Hindlimb muscle (tissue), 1 donor: Measurements from ENCODE around the gene PXDN. TPM values are rescaled to one million over a fixed set of nuclear protein-coding genes. Genes with fewer than 3 reads are reported as not detected.
"Not testable (repeated sequence)": the region's sequence is repeated elsewhere in the genome, so short reads cannot be mapped to it uniquely, and the experiment has no call there.

Experiments used
- DNase-seq: peaks from one replicate; pipeline ENCODE4 v3.0.0-alpha.2; 2013
- polyA plus RNA-seq: library from polyadenylated mRNA; unstranded; fragments of 120-200 nt; gene quantifications from one replicate; pipeline ENCODE4 v1.2.1, GENCODE V29; 2013; ENCODE audit not compliant: insufficient read length

Gene PXDN
- polyA plus RNA-seq, 1 donor, result 140 TPM

DNA sequence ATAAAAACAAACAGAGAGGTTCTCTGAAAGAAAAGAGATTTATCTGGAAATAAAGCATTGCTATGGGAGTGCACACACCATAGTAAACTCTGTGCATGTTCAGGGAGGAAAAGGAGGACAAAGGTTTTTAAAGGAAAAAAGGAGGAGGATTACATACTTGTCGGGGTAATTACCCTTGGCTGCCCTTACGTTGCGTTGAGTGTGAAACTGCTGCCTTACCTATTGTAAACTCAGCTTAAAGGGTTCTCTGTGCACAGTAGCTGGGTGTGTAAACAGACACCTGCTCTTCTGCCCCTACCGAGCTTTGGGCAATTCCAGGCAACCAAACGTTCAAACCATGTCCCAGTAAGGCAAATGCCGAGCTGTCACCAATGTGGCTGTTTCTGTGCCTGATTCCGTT, 29.6 kb upstream of the PXDN start:
- DNase-seq, result no peak

DNA sequence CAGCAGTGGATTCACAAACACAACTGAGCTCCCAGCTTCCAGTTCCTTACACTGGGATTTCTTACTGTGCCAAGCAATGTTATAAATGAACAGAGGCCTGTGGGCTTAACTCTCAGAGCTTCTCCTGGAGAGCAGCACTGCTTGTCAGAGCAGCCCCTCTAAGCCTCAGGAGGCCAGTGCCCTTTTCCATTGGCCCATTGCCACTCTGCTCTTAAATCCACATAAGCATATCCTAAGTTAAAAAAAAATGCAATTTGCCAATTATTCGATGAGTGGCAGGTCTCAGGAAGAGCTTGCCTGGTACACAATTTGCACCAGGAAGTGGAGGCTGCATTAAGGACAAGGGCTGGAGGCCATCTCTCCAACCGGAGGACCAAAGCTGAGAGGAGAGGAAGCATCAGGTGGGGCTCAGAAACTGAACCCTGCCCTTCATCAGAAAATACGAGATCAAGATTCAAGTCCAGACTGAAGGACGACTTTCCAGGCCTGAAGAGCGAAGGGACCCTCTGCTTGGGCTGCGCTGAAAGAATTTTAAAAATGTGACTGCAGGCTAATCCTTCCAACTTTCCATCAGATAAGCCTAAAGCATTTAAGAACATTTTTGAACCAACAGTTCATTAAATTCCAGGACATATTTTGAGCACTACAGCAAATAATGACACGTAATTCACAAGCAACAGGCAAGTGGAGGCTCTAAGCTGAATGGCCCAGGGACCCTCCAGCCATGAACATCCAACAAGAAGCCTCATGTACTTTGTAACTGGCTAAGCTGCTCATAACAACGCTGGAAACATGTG, 28.4 kb upstream of the PXDN start:
- no peak for DNase-seq

GRCh38 chr2:1771626-1772280, 27.4 kb upstream of the PXDN start:
- no peak for DNase-seq

DNA sequence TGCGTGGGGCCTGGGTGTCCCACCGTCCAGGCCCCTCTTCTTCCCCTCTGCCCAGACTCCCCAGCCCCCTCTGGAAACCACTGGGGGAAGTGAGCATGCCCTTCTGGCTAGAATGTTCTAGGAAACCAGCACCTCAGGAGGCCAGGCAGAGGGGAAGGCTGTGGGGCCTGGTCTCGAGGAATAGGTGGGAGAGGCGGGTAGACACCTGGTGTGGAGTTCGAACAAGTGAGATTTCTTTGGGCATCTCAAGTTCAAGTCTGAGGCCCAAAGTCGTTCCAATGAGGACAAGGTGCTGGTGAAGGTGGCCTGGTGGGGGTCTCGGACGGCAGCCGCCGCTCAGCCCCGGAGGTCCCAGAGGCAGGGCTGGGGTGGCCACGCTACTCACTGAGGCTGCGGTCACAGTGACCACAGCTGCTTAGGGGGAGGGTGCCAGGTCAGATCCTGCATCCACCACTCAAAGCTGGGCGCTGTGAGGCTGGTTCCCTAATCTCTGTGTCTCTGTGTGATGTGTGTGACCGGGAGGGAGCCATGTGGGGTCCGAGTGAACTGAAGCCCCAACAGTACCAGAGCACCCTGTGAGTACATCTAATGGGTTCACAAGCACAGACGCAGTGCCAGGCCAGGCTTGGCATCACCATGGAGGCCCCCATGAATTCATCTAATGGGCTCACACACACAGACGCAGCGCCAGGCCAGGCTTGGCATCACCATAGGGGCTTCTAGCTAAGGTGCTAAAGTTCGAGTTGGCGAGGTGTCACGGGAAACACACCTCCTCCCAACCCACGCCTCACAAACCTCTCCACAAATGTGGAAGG, 26.5 kb upstream of the PXDN start:
- DNase-seq, result no peak

- DNase-seq, result no peak
Observed at GRCh38 chr2:1769703-1770422, 25.5 kb upstream of the PXDN start.

- DNase-seq, result no peak
Observed at GRCh38 chr2:1767939-1768691, 23.8 kb upstream of the PXDN start.

DNA sequence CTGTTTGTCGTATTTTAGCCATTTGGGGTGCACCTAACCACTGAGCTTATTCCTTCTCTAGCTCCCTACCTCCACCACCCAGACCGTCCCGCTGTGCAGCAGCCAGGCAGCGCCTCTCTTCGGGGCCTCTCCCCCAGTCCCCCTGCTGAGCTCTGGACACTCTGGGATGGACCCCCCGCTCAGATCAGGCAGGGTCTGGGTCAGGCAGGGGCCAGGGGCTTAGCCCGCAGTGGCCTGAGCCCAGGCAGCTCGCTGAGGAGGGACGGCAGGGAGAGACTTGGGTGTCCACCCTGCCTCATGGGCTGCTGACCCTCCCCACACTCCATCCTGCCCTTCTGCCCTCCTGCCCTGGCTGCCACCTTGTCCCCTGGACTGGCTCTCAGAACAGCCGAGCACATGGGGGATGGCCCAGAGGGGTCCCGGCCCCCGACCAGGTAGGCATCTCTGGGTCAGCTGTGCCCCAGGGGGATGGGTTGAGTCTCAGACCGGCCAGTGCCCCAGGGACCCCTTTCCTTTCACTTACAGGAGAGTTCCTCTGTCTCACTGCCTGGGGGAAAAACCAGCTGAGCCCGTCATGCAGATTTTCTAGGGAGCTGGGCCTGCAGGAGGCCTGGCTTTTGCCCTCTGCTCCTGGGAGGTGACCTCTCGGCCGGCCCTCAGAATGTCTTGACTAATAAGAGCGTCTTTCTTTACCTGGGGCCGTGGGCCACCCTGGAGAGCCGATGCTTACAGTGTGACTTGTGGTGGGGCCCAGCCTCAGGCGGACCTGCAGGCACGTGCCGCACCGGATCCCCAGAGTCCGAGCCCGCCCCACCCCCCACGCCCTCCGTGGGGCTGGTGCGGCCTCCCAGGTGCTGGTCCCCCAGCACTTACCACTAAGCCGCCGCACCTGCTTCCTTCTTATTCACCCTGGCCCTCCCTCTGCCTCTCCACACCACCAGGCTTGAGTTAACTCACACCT, 22.8 kb upstream of the PXDN start:
- no peak for DNase-seq

DNA sequence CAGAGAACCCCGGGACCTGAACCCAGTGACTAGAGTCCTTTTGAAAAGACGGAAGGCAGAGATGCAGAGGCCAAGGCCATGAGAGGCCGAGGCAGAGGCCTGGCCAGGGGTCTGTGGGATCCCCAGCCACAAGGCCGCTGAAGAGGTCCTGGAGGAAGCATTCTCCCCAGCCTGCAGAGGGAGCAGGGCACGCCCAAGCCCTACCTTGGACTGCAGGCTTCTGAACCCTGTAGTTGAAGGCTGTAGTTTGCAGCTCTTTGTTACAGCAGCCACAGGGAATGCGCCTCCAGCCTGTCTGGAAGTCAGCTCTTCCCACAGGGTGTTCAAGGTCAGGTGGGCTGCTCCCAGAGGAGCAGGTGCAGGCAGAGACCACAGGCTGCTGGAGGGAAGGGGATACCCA, 22.1 kb upstream of the PXDN start:
- DNase-seq, result no peak

GRCh38 chr2:1765201-1765600, 20.9 kb upstream of the PXDN start:
- DNase-seq, result not testable (repeated sequence)

DNA sequence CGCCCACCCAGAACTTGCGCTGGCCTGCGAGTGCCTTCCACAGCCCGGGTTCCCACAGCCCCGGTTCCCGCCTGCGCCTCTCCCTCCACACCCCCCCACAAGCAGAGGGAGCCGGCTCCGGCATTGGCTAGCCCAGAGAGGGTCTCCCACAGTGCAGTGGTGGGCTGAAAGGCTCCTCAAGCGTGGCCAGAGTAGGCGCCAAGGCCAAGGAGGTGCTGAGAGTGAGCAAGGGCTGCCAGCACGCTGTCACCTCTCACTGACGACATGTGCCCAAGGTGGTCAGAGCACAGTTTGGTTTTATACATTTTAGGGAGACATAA, 15.3 kb upstream of the PXDN start:
- no peak for DNase-seq

DNA sequence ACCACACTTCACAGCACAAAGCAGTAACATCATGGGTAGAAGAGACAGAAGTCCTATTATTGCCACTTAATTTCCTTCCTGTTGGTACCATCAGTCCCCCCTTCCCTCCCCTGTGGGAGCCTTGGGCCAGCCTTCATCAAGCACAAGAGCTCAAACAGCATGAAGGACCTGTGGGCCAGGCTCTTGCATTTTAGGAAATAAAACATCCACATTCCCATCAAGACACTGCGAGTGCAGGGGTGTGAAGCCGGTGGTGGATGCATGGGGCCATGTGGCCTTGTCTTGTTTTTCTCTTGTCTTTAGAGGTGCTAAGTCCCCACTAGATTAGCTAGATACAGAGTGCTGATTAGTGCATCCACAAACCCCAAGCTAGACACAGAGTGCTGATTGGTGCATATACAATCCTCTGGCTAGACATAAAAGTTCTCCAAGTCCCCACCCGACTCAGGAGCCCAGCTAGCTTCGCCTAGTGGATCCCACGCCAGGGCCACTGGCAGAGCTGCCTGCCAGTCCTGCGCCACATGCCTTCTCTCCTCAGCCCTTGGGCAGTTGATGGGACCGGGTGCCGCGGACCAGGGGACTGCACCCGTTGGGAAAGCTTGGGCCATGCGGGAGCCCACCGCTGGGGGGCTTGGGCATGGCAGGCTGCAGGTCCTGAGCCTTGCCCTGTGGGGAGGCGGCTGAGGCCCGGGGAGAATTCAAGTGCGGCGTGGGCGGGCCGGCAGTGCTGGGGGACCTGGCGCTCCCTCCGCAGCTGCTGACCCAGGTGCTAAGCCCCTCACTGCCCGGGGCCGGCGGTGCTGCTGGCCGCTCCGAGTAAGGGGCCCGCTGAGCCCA, 14.7 kb upstream of the PXDN start:
- no peak for DNase-seq

GRCh38 chr2:1758171-1758570, 13.9 kb upstream of the PXDN start:
- DNase-seq, result no peak

DNA sequence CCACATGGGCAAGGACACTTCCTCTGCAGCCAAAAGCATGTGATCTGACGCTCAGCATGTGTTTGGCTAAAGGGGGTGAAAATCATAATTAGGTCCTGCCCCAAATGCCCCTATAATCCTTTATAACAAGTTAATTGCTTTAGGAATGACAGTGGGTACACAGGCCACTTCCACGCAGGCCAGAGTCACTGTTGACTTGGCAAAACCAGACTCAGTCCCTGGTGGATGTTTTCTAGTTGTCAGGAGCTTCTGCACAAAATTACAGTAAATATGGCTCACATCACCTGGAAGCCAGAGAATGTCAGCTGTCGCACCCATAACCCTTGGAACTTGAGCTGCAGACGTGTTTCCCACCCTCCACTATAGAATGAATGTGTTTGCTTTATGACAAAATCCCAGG, 13.3 kb upstream of the PXDN start:
- no peak for DNase-seq

DNA sequence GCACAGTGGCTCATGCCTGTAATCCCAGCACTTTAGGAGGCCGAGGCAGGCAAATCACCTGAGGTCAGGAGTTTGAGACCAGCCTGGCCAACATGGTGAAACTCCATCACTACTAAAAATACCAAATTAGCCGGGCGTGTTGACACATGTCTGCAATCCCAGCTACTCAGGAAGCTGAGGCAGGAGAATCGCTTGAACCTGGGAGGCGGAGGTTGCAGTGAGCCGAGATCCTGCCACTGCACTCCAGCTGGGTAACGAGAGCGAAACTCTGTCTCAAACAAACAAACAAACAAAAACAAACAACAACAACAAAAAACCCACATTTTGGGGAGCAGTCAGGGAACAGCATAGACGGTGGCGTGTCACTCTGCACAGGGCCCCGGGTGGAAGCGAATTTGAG, 12.8 kb upstream of the PXDN start:
- not testable (repeated sequence) for DNase-seq

GRCh38 chr2:1756456-1756855, 12.1 kb upstream of the PXDN start:
- no peak for DNase-seq

- DNase-seq, result no peak
Observed at GRCh38 chr2:1755436-1756191, 11.3 kb upstream of the PXDN start.

DNA sequence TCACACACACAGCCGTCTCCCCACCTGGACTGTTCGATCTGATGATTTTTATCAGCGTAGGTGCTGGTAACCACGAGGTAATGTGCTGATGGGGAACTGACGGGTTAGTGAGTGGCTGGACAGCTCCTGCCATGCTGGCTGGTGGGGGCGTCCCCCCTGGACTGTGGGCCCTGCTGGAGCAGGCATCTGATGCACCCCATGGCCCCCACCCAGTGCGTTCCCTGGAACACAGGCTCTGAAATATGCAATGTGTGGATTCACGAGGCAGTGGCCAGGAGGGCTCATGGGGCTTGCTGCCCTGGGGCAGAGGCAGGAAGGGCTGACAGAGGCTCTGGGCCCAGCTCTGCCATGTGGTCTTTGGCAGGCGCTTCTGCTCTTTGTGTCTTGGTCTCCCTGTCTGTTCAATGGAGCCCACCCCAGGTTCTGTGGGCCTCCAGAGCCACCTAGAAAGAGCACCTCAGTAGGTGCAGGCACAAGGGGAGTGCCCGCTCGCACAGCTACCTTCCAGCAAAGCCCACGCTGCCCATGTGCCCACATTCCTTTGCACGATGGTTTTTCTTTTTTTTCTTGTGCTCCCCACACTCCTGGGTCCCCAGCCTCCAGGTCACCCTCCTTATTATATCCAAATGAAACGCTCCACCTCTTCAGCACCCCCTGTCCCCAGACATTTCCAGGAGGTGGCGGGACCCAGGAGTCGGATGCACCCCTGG, 10.3 kb upstream of the PXDN start:
- no peak for DNase-seq

DNA sequence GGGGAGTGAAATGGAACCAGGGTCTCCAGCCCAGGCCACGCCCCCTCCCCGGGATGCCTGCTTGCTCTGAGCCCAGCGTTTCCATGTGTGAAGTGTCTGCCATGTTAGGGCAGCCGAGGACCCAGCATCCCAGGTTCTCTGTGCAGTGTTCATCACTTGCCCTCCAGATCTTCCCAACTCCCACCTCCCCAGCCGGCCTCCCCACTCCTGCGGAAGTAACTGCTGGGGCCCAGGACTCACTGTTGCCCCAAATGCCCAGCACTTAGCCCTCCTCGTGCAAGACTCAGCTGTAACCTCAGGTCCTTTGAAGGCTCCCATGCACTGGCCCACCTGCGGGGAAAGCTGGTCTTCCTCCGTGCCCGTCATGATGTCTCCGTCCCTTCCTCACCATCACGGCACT, 9.7 kb upstream of the PXDN start:
- DNase-seq, result no peak

DNA sequence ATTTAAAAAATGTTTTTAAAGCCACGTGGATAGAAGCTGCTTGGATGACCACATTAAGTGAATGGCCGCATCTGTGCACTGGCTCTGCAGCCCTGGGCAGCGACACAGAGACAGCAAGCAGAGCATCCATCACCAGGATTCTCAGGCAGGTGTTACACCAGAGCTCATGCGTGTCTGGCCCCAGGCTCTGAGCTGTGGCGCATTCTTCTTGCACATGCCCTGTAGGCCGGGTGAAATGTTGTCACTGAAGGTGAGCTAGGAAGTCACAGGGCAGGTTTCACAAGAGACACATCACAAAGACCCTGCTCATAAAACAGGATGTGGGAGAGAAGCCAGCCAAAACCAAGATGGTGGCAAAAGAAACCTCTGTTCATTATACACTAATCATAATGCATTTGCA, 8.4 kb upstream of the PXDN start:
- no peak for DNase-seq
